Stimulated activated naive CD8-positive, alpha-beta T cell treated with anti-CD3 and anti-CD28 coated beads, Interleukin-15, Interleukin-2, amounts not matched to agents 100 ng/mL and 50 ng/mL, for 24 hours (primary cell): Measurements from ENCODE around the gene RBM20.

Source experiments
- H3K27ac Mint-ChIP-seq: one replicate; pipeline ENCODE4 v1.8.0; 2021; ENCODE audit warnings: mild to moderate bottlenecking, mixed read lengths
- H3K27me3 Mint-ChIP-seq: one replicate; pipeline ENCODE4 v1.8.0; 2021; ENCODE audit warnings: mixed read lengths
- H3K36me3 Mint-ChIP-seq: one replicate; pipeline ENCODE4 v1.8.0; 2021; ENCODE audit warnings: low read depth, mixed read lengths
- H3K4me1 Mint-ChIP-seq: one replicate; pipeline ENCODE4 v1.8.0; 2021; ENCODE audit warnings: low read depth, mixed read lengths
- H3K4me3 Mint-ChIP-seq: one replicate; pipeline ENCODE4 v1.8.0; 2021; ENCODE audit warnings: mild to moderate bottlenecking, mixed read lengths
- H3K9me3 Mint-ChIP-seq: one replicate; pipeline ENCODE4 v1.8.0; 2021; ENCODE audit warnings: mixed read lengths

RBM20 gene

DNA sequence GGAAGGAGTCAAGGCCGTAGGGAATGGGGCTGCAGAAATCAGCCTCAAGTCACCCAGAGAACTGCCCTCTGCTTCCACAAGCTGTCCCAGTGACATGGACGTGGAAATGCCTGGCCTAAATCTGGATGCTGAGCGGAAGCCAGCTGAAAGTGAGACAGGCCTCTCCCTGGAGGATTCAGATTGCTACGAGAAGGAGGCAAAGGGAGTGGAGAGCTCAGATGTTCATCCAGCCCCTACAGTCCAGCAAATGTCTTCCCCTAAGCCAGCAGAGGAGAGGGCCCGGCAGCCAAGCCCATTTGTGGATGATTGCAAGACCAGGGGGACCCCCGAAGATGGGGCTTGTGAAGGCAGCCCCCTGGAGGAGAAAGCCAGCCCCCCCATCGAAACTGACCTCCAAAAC, 177.4 kb downstream of the RBM20 start:
- Mint-ChIP-seq H3K36me3 (no peaks in the 10 kb centered on the region), H3K9me3 (no peaks in the 10 kb centered on the region), H3K27ac (no peak overlapping the region), H3K4me3 (no peak overlapping the region), H3K4me1 (peaks cover 24% of the 10 kb centered on the region), H3K27me3 (no peaks in the 10 kb centered on the region)

DNA sequence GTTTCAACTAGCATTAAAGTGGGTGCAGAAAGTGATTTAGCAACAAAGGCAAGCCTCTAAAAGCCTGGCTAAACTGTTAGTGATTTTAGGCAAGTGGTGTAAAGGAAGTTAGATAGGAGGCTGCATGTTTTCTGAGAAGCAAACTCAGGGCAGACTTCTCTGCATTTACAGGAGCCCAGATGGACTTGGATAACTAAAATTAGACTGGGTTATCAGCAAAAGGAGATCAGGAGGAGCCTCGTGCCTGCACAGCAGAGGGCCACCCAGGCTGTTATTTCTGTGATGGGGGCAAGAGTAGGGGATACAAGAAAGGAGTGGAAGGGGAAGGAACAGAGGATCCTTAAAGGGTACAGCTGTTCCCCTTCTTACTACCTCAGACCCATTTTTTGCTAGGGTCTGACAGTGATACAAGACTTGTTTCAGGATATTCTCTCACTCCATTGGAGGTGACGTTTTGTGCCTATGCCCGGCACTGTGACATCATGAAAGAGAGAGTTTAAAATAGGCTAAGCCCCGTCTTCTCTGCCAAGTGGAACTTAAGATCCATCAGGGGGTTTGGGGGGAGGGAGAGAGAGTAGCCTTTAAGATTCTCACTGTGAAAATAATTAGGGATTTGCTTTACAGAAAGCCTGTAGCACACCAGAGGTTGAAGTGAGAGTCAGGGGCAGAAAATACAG, 178.0 kb downstream of the RBM20 start:
- no peaks in the 10 kb centered on the region for H3K9me3 Mint-ChIP-seq
- H3K4me1 Mint-ChIP-seq: peaks cover 17% of the 10 kb centered on the region
- no peaks in the 10 kb centered on the region for H3K27me3 Mint-ChIP-seq
- H3K27ac Mint-ChIP-seq: no peak overlapping the region
- no peaks in the 10 kb centered on the region for H3K36me3 Mint-ChIP-seq
- H3K4me3 Mint-ChIP-seq: no peak overlapping the region

DNA sequence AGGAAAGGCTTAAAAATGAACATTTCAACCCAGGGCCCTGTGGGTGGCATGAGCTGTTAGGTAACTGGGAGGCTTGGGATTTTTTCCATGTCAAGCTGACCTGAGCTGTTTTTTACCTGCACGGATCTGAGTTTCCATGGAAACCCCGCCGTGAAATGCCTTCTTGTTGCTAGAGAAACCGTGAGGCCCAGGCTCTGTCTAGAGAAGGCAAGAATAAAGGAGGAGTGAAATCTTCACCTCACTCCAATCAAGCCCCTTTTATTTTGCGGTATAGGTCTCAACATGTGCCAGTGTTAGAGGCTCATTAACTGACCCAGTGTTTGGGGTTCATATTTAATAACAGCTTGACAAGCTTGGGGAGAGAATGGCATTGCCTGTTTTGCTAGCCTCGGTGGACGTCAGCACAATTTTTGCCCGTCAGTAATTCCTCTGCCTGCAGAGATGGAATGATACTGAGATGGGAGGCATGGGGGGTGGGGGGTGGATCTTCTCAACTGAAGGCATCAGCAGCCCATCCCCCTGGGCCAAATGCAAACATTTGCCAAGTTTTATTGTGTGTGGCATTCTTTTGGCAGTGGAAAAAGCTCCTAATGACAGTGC, 178.7 kb downstream of the RBM20 start:
- no peak overlapping the region for H3K4me3 Mint-ChIP-seq
- no peaks in the 10 kb centered on the region for H3K9me3 Mint-ChIP-seq
- H3K36me3 Mint-ChIP-seq: no peaks in the 10 kb centered on the region
- H3K27ac Mint-ChIP-seq: no peak overlapping the region
- no peaks in the 10 kb centered on the region for H3K27me3 Mint-ChIP-seq
- peaks cover 11% of the 10 kb centered on the region for H3K4me1 Mint-ChIP-seq

- H3K36me3 Mint-ChIP-seq: no peaks in the 10 kb centered on the region
- no peak overlapping the region for H3K27ac Mint-ChIP-seq
- no peaks in the 10 kb centered on the region for H3K9me3 Mint-ChIP-seq
- no peaks in the 10 kb centered on the region for H3K27me3 Mint-ChIP-seq
- no peak overlapping the region for H3K4me3 Mint-ChIP-seq
- peaks cover 11% of the 10 kb centered on the region for H3K4me1 Mint-ChIP-seq
Observed at GRCh38 chr10:110824152-110824441, 180.0 kb downstream of the RBM20 start.

DNA sequence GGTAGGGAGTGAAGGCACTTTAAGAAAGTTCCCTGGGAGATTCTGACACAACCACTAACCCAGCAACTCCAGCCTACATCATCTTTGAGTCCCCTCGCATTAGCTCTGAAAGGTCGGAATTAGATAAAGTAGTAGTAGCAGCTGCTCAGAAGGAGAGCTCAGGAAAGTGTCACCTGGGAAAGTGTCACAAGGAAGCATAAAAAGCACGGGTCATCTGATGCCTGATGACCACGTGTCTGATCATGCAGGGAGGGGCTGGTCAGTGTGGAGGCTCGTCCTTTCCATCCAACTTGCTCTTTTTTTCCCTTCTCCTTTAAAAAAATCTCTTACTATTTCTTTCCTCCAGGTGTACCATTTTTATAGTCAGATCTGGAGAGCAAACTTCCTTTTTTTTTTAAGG, 180.5 kb downstream of the RBM20 start:
- Mint-ChIP-seq H3K4me3 (no peak overlapping the region), H3K27me3 (no peaks in the 10 kb centered on the region), H3K36me3 (no peaks in the 10 kb centered on the region), H3K4me1 (peaks cover 11% of the 10 kb centered on the region), H3K9me3 (no peaks in the 10 kb centered on the region), H3K27ac (peak overlapping the region; percentile 38)

GRCh38 chr10:110825508-110825907, 181.4 kb downstream of the RBM20 start:
- Mint-ChIP-seq H3K27ac (no peak overlapping the region), H3K27me3 (no peaks in the 10 kb centered on the region), H3K9me3 (no peaks in the 10 kb centered on the region), H3K36me3 (no peaks in the 10 kb centered on the region), H3K4me3 (no peak overlapping the region), H3K4me1 (peaks cover 17% of the 10 kb centered on the region)

DNA sequence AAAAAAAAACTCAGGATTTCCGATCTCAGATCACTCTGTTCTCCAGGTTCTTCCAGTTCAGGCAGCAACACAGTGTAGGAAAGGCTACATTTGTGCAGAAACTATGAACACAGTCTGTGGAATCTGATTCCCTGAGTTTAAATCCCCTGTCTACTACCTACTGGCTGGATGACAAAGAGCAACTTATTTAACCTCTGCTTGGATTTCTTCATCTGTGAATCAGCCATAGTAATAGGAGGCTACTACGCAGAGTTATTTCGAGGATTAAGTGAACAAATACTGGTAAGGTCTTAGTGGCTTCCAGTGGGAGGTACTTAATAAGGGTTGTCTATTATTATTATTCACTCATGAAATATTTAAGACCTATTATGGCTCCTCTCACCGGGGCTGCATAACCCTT, 183.3 kb downstream of the RBM20 start:
- H3K9me3 Mint-ChIP-seq: no peaks in the 10 kb centered on the region
- H3K27me3 Mint-ChIP-seq: no peaks in the 10 kb centered on the region
- H3K36me3 Mint-ChIP-seq: no peaks in the 10 kb centered on the region
- peaks cover 10% of the 10 kb centered on the region for H3K4me1 Mint-ChIP-seq
- H3K4me3 Mint-ChIP-seq: no peak overlapping the region
- H3K27ac Mint-ChIP-seq: no peak overlapping the region

DNA sequence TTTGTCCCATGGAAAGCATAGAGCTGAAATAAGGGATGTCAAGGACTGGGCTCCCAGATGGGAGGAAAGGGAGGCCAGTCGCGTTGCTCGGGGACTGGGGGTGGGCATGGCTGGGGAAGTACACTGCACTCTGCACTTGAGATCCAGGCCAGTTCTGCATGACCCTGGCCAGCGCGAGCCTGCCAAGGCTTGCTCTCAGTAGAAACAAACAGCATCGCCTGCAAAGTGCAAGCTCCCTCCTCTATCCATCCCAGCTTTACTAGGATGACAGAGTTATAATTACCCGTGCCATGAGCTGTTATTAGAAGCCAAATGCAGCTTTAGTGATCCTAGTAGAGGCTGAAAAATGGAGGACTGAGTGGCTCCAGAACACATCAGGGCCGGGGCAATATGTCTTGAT, 183.7 kb downstream of the RBM20 start:
- Mint-ChIP-seq H3K4me1 (peaks cover 10% of the 10 kb centered on the region), H3K4me3 (no peak overlapping the region), H3K9me3 (no peaks in the 10 kb centered on the region), H3K36me3 (no peaks in the 10 kb centered on the region), H3K27me3 (no peaks in the 10 kb centered on the region), H3K27ac (no peak overlapping the region)

DNA sequence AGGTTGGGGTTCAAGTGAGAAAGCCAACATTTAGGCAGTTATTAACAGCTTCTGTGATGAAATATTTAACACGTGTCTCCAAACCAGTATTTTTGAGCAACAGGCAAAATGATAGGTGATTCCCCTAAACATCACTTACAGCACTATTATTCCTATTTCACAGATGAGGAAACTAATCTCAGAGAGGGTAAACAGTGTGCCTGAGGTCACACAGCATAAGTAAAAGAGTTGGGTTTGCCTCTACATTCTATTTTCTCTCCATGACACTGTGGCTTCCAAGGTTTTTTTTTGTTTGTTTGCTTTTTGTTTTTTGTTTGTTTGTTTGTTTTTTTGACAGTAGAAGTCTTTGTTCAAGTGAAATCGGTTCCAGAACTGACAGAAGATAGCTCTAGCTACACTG, 184.4 kb downstream of the RBM20 start:
- peaks cover 14% of the 10 kb centered on the region for H3K4me1 Mint-ChIP-seq
- no peaks in the 10 kb centered on the region for H3K27me3 Mint-ChIP-seq
- peak overlapping the region; percentile 21 for H3K27ac Mint-ChIP-seq
- H3K4me3 Mint-ChIP-seq: no peak overlapping the region
- H3K36me3 Mint-ChIP-seq: no peaks in the 10 kb centered on the region
- H3K9me3 Mint-ChIP-seq: no peaks in the 10 kb centered on the region

GRCh38 chr10:110829721-110830410, 185.7 kb downstream of the RBM20 start:
- Mint-ChIP-seq H3K4me1 (peaks cover 21% of the 10 kb centered on the region), H3K27ac (peak overlapping the region; percentile 69), H3K4me3 (no peak overlapping the region), H3K27me3 (no peaks in the 10 kb centered on the region), H3K36me3 (no peaks in the 10 kb centered on the region), H3K9me3 (no peaks in the 10 kb centered on the region)

DNA sequence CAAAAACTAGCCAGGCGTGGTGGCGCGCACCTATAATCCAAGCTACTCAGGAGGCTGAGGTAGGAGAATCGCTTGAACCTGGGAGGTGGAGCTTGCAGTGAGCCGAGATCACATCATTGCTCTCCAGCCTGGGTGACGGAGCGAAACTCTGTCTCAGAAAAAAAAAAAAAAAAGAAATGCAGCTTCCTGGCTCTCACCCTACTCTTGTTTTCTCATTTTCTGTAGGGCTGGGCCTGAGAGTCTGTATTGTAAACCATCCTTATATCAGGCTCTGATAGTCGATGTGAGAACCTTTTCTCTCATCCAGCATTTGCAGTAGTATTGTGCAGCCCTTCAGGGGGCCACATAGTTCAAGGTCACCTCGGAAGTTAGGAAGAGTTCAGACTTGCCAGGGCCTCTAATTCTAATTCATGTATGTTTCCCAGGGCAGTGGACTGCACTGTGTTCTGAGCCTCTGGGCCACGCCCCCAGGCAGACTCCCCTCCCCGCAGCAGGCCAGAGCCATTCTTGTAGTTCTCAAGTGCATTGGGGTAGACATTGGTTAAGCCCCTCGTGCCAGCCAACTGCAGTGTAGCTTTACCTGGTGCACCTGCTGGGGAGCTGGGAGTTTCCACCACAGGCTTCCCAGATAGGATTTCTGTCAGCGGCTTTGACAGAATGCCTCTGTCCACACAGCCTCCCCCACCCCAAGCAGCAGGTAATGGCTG, 189.3 kb downstream of the RBM20 start:
- Mint-ChIP-seq H3K27me3 (no peaks in the 10 kb centered on the region), H3K36me3 (no peaks in the 10 kb centered on the region), H3K4me3 (no peak overlapping the region), H3K9me3 (no peaks in the 10 kb centered on the region), H3K4me1 (peaks cover 53% of the 10 kb centered on the region), H3K27ac (peak overlapping the region; percentile 49)

DNA sequence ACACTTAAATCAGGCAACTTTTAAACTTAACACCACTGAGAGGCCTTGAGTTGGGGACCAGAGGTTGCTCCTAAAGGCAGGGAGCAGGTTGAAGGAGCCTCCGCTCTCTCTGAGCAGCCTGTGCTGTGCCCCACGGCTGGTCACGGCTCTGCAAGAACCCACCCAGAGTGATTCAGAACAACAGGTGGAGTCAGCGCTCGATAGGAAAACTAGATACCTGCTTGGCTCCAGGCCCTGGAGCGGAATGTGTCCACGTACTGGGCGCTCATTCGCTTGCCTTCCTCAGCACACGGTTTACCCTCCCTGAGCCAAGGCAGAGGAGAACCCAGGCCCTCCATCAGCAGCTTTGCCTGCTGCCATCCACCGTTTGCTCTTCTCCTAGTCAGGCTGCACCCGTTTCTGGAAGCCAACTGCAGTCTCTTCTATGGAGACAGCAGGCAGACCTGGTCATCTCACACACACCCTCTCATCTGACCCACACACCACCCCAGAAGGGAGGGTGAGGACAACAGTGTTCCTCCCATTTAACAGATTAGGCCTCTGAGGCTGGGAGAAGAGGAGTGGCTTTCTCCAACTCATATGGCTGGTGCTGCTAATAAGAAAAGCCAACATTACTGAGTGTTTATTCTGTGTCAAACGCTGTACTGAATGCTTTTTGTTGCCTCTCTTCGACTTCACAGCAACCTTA, 189.9 kb downstream of the RBM20 start:
- Mint-ChIP-seq H3K27me3 (no peaks in the 10 kb centered on the region), H3K36me3 (no peaks in the 10 kb centered on the region), H3K27ac (peak overlapping the region; percentile 88), H3K9me3 (no peaks in the 10 kb centered on the region), H3K4me1 (peaks cover 53% of the 10 kb centered on the region), H3K4me3 (no peak overlapping the region)

- no peak overlapping the region for H3K4me3 Mint-ChIP-seq
- H3K27me3 Mint-ChIP-seq: no peaks in the 10 kb centered on the region
- peaks cover 53% of the 10 kb centered on the region for H3K4me1 Mint-ChIP-seq
- H3K36me3 Mint-ChIP-seq: no peaks in the 10 kb centered on the region
- H3K9me3 Mint-ChIP-seq: no peaks in the 10 kb centered on the region
- H3K27ac Mint-ChIP-seq: peak overlapping the region; percentile 88
Observed at GRCh38 chr10:110834629-110835301, 190.6 kb downstream of the RBM20 start.

DNA sequence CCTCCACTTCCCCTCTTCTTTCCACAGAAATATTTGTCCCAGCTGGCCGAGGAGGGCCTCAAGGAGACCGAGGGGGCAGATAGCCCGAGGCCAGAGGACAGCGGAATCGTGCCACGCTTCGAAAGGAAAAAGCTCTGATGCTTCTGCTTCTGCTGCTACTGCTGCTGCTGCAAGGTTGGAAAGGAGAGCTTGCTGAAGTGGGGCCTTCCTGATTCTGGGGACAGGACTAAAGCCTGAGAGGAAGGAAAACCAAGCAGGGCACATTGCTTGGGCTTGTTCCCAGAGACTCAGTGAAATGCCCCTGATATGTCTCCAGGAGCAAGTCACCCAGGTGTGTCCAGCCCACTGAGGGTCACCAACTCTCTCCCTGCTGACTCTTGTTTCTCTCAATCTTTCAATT, 191.7 kb downstream of the RBM20 start:
- Mint-ChIP-seq H3K4me3 (no peak overlapping the region), H3K36me3 (no peaks in the 10 kb centered on the region), H3K9me3 (no peaks in the 10 kb centered on the region), H3K27me3 (no peaks in the 10 kb centered on the region), H3K4me1 (peaks cover 48% of the 10 kb centered on the region), H3K27ac (peak overlapping the region; percentile 81)
